Peyer's patch (tissue), 4 donors: ENCODE results near the gene ANKRD36.
"Not testable (repeated sequence)": the region's sequence is repeated elsewhere in the genome, so short reads cannot be mapped to it uniquely, and the experiment has no call there.

Experiments used
- POLR2A ChIP-seq, 2 donors: fragments of 450-650 bp; IDR thresholded peaks; one replicate each; pipeline ENCODE4 v1.5.1; 2017; ENCODE audit warnings: antibody characterized with exemption in 2 of 2, mild to moderate bottlenecking in 2 of 2, moderate library complexity in 2 of 2
- TF ChIP-seq, protein P1 (sequence below), 6 experiments: fragments of 450-650 bp in 4 of 6; fragments of 200-600 bp in 2 of 6; sonication (generic) in 1 of 6; IDR thresholded peaks; one replicate each; pipeline ENCODE4 v1.5.1; 2017 to 2019; ENCODE audit warnings: antibody characterized with exemption in 6 of 6, mild to moderate bottlenecking in 3 of 6, moderate library complexity in 1 of 6

DNA sequence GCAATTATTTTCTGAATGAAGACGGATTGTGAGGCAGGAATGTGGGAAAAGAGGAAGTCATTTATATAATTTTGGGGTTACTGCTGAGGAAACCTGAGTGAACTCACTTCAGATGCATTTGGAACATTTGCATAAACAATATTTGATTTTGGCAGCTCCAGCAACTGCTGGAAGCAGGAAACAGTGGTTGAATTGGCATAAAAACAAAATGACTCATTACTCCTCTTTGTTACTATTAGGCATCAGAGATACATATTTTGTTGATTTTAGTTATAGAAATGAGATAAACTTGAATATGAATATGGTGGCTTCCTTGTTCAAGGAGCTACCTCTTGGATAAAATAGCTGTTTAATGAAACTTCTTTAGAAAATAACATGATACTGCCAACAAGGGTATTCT is 82.4 kb downstream of the ANKRD36 start:
- TF ChIP-seq, protein P1, sequence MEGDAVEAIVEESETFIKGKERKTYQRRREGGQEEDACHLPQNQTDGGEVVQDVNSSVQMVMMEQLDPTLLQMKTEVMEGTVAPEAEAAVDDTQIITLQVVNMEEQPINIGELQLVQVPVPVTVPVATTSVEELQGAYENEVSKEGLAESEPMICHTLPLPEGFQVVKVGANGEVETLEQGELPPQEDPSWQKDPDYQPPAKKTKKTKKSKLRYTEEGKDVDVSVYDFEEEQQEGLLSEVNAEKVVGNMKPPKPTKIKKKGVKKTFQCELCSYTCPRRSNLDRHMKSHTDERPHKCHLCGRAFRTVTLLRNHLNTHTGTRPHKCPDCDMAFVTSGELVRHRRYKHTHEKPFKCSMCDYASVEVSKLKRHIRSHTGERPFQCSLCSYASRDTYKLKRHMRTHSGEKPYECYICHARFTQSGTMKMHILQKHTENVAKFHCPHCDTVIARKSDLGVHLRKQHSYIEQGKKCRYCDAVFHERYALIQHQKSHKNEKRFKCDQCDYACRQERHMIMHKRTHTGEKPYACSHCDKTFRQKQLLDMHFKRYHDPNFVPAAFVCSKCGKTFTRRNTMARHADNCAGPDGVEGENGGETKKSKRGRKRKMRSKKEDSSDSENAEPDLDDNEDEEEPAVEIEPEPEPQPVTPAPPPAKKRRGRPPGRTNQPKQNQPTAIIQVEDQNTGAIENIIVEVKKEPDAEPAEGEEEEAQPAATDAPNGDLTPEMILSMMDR (IDR thresholded peaks at IDR 0.05) = not testable (repeated sequence)
- TF ChIP-seq POLR2A (IDR thresholded peaks at IDR 0.05) = not testable (repeated sequence)
